Measurements from ENCODE around the gene CSGALNACT2.
A peak's percentile ranks its signal among the peaks of the same experiment; 100 is the strongest.

CSGALNACT2 gene

GRCh38 chr10:43211431-43212042 lies 73.3 kb downstream of the CSGALNACT2 start:
- no peak overlapping the region for H3K4me3 ChIP-seq (ENCODE audit: low read length)
- DNase-seq (ENCODE audit: low read depth) = no peak
- TF ChIP-seq, protein P1, sequence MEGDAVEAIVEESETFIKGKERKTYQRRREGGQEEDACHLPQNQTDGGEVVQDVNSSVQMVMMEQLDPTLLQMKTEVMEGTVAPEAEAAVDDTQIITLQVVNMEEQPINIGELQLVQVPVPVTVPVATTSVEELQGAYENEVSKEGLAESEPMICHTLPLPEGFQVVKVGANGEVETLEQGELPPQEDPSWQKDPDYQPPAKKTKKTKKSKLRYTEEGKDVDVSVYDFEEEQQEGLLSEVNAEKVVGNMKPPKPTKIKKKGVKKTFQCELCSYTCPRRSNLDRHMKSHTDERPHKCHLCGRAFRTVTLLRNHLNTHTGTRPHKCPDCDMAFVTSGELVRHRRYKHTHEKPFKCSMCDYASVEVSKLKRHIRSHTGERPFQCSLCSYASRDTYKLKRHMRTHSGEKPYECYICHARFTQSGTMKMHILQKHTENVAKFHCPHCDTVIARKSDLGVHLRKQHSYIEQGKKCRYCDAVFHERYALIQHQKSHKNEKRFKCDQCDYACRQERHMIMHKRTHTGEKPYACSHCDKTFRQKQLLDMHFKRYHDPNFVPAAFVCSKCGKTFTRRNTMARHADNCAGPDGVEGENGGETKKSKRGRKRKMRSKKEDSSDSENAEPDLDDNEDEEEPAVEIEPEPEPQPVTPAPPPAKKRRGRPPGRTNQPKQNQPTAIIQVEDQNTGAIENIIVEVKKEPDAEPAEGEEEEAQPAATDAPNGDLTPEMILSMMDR (conservative IDR thresholded peaks at IDR 0.05; ENCODE audit: low read length) = no peak

DNA sequence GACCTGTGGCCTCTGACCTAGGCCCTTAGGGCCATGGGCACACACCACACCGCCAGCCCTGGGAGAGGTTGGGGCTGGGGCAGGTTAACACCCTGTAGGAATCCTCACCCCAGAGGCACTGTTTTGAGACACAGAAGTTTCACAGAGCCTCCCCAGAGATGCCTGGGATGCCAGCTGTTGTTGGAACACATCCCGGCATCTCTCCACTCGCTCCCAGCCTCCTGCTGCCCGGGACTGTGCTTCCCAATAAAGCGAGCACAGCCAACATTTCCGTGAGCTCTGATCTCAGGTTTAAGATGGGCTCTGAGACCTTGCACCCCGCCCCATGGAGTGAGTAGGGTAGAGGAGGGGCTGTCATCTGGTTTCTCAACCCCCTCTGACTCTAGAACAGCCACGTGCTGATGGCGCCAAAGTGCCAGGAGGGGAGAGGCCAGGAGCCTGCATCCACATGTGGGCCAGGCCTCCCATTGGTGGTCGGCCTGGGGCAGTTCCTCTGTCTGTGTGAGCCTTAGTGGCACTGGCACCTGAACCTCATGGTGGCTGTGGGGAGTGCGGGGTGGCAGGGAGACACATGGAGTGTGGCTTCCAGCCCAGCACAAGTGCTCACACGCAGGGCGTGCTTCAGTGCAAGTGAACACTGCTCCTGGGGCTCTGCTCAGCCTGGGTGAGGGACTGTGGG lies 73.9 kb downstream of the CSGALNACT2 start:
- peak; percentile 21 for DNase-seq (ENCODE audit: low read depth)

DNA sequence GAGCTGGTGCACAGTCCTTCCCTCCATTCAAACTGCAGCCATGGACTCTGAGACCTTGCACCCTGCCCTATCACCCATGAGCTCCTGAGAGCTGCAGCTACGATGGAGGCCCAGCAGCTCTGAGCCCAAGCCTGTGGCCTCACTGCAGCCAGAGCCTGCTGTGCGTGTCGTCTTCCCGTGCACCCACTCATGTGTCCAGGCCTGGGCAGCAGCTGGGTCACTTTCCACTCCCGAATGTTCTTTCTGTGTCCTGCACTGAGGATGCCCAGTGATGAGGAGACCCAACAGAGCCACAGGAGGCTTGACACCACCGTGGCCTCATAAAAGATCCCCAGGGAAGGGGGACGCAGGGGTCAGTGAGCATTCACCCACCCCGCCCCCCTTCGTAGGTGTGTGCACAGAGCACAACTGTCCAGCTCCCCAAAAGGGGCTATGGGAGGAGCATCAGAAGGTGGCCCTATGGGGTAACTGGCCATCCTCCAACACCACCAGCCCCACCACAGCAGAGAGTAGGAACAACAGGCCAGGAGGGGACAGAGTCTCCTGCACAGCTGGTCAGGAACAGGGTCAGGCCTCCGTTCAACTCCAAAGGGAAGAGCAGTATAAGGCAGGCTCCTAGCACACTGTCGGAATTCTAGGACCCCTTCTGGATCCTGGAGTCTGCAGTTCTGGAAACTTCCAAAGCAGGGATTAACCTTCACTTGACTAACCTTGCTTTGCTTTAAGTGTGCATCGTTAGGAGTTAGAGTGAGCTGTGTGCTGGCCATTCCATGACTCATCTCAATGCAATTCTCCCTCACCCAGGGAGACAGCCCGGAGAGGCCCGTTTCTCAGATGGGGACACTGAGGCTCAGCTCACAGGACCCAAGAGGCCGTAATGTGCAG lies 76.1 kb downstream of the CSGALNACT2 start:
- peak; percentile 21 for DNase-seq (ENCODE audit: low read depth)
- TF ChIP-seq, protein P1 (conservative IDR thresholded peaks at IDR 0.05; ENCODE audit: low read length) = no peak
- no peak overlapping the region for H3K4me3 ChIP-seq (ENCODE audit: low read length)

More for the DNA sequence above, 73.9 kb downstream of the CSGALNACT2 start:
- H3K4me3 ChIP-seq (ENCODE audit: low read length) = no peak overlapping the region
- TF ChIP-seq, protein P1 (conservative IDR thresholded peaks at IDR 0.05; ENCODE audit: low read length) = no peak

DNA sequence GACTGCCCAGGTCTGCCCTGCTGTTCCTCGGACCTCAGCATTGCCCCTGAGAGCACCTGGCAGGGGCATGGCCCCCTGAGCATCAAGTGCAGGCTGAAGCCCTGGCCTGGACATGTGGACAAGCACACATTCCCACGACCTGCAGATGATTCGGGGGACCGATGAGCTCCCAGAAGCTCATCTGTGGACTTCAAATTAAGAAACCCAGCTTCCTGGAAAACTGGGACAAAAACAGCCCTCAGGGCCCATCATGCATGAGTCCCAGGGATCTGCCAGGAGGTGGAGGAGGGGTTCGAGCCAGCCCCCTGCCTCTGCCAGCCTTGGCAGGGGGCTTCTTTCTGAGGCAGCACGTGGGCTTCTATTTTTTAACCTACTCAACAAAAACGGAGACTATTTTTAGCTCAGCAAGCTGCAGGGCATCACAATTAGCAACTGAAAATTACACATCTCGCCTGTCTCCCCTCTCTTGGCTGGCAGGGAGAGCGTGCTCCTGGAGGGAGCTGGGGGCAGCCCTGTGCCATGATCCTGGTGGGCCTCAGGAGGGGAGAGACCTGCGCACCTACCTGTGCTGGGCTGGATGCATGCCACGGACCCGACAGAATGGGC lies 76.8 kb downstream of the CSGALNACT2 start:
- no peak for DNase-seq (ENCODE audit: low read depth)
- TF ChIP-seq, protein P1 (conservative IDR thresholded peaks at IDR 0.05; ENCODE audit: low read length) = no peak
- no peak overlapping the region for H3K4me3 ChIP-seq (ENCODE audit: low read length)

DNA sequence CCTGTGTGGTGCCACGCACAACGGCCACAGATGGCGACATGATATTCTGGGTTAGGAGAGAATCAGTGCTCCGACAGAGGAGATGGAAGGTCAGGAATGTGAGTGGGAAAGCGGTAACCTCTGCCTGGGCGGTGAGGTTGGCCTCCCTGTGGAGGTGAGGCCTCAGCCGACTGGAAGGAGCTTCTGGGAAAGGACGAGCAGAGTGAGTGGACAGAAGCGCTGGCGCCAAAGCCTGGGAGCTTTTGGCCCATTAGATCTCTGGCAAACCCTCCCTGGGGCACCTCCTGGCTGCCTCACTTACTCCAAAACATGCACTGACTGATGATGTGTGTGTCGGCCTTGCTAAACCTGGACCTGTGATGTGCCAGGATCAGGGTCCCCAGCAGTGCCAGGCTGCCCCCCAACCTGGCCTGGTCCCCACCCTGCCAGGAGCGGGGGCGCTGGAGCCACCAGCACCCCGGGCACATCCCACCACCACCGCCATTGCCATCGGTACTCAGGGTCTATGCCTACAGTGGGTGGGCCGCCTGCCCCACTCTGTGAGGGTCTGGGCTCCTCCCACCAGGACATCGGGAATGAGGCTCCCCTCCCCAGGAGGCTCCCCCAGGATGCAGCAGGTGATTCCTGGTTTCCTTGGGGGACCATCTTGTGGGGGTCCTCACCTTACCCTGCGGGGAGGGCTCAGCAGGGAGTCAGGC lies 77.7 kb downstream of the CSGALNACT2 start:
- TF ChIP-seq, protein P1 (conservative IDR thresholded peaks at IDR 0.05; ENCODE audit: low read length) = no peak
- H3K4me3 ChIP-seq (ENCODE audit: low read length) = no peak overlapping the region
- DNase-seq (ENCODE audit: low read depth) = no peak

DNA sequence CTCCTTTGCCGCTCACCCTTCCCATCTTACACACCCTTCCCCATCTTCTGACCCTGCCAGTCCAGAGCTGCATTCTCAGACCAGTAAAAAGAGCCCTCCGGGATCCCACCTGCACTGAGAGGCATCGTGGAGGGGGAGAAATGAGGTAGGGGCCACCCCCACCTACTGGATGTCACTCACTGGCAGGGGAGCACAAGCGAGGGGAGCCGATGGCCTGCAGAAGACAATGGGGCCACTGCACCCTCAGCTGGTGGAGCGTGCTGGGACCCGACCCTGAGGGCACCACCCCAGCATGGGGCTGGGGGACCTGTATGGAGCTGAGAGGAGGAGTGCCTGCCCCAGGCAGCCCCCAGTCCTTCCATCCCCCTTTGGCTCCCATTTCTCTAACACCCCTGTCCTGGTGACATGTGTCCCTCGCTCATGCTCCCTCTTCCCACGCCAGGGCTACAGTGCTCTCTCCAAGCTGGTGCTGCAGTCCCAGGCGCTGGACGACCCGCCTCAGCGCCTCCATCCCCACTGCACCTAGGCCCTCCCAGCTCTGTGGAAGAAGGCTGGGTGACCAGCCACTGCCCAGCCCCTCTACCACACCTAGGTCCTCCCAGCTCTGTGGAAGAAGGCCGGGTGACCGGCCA lies 78.8 kb downstream of the CSGALNACT2 start:
- DNase-seq (ENCODE audit: low read depth) = no peak
- H3K4me3 ChIP-seq (ENCODE audit: low read length) = no peak overlapping the region
- TF ChIP-seq, protein P1 (conservative IDR thresholded peaks at IDR 0.05; ENCODE audit: low read length) = no peak

Data from AG10803 (cell line).